Mesothelial cell of epicardium (in vitro differentiated cells): ENCODE data around the gene LRP5. TPM values are rescaled to one million over a fixed set of nuclear protein-coding genes. Genes with fewer than 3 reads are reported as not detected.

Experiments used
- DNase-seq, 2 experiments: peaks; one replicate each; pipeline ENCODE4 v3.0.0; 2021; ENCODE audit warnings: low spot score in 2 of 2; ENCODE audit not compliant: unreplicated experiment in 2 of 2
- H3K27ac Mint-ChIP-seq: 2 replicates; pipeline ENCODE4 v1.8.0; 2021; ENCODE audit warnings: mixed read lengths
- H3K27me3 Mint-ChIP-seq: 2 replicates; pipeline ENCODE4 v1.8.0; 2021; ENCODE audit warnings: low read depth, mixed read lengths
- H3K36me3 Mint-ChIP-seq: 2 replicates; pipeline ENCODE4 v1.8.0; 2021; ENCODE audit warnings: mixed read lengths
- H3K4me1 Mint-ChIP-seq: 2 replicates; pipeline ENCODE4 v1.8.0; 2021; ENCODE audit warnings: mixed read lengths
- H3K4me3 Mint-ChIP-seq: 2 replicates; pipeline ENCODE4 v1.8.0; 2021; ENCODE audit warnings: mild to moderate bottlenecking, moderate library complexity, mixed read lengths
- H3K9me3 Mint-ChIP-seq: 2 replicates; pipeline ENCODE4 v1.8.0; 2021; ENCODE audit warnings: mixed read lengths
- total RNA-seq: library from RNA; stranded (reverse); gene quantifications from 3 replicates; pipeline ENCODE4 v1.2.1, GENCODE V29; 2021
- TF ChIP-seq, protein P1 (sequence below): fragments of 200-600 bp; sonication (generic); IDR thresholded peaks from one replicate; pipeline ENCODE4 v1.5.0; 2021; ENCODE audit warnings: antibody characterized with exemption; ENCODE audit not compliant: unreplicated experiment

The LRP5 gene
- total RNA-seq, 1 donor from 2014 or later, result 72.5 TPM

GRCh38 chr11:68314203-68315170 is 2.1 kb downstream of the LRP5 start:
- Mint-ChIP-seq H3K27me3 (no peaks in the 10 kb centered on the region), H3K36me3 (no peaks in the 10 kb centered on the region), H3K9me3 (no peaks in the 10 kb centered on the region), H3K4me3 (peak overlapping the region; percentile 94), H3K4me1 (peaks cover 30% of the 10 kb centered on the region), H3K27ac (peak overlapping the region; percentile 96)
- TF ChIP-seq, protein P1, sequence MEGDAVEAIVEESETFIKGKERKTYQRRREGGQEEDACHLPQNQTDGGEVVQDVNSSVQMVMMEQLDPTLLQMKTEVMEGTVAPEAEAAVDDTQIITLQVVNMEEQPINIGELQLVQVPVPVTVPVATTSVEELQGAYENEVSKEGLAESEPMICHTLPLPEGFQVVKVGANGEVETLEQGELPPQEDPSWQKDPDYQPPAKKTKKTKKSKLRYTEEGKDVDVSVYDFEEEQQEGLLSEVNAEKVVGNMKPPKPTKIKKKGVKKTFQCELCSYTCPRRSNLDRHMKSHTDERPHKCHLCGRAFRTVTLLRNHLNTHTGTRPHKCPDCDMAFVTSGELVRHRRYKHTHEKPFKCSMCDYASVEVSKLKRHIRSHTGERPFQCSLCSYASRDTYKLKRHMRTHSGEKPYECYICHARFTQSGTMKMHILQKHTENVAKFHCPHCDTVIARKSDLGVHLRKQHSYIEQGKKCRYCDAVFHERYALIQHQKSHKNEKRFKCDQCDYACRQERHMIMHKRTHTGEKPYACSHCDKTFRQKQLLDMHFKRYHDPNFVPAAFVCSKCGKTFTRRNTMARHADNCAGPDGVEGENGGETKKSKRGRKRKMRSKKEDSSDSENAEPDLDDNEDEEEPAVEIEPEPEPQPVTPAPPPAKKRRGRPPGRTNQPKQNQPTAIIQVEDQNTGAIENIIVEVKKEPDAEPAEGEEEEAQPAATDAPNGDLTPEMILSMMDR, result no peak
- no peak for DNase-seq

DNA sequence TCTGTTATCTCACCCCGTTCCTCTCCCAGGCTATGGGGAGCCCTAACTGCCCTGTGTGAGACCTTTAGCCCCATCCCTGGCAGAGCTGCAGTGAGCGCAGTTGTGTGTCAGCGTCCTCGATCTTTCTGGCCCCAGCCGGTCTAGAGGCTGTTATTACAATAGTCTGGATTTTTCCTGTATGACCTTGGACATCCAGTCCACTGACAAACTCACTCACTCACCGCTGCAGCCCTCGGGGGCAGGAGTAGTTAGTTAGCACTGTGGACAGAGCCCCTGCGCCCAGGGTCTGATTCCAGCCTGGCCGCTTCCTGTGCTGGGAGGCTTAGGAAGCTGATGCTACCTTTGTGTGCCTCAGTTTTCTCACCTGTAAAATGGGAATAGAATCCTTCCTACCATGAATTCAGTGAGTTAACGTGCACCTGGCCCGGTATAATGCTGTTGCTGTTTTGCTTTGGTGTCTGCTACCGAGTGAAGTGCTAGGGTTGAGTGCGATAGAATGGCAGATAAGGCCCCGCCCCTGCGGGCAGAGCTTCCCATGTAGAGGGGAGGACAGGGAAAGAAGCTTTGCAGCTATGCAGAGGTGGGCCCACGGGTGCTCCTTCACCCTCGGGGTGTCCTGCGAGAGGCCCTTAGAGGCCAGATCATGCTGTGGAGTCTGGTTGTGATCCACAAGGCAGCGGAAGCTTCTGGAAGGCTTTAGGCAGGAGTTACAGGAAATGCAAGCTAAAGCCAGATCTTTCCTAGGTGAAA is 3.0 kb downstream of the LRP5 start:
- Mint-ChIP-seq H3K4me3 (peak overlapping the region; percentile 94), H3K36me3 (peaks cover 4% of the 10 kb centered on the region), H3K27me3 (no peaks in the 10 kb centered on the region), H3K9me3 (no peaks in the 10 kb centered on the region), H3K4me1 (peaks cover 30% of the 10 kb centered on the region), H3K27ac (peak overlapping the region; percentile 96)
- DNase-seq, result no peak
- TF ChIP-seq, protein P1, result no peak

DNA sequence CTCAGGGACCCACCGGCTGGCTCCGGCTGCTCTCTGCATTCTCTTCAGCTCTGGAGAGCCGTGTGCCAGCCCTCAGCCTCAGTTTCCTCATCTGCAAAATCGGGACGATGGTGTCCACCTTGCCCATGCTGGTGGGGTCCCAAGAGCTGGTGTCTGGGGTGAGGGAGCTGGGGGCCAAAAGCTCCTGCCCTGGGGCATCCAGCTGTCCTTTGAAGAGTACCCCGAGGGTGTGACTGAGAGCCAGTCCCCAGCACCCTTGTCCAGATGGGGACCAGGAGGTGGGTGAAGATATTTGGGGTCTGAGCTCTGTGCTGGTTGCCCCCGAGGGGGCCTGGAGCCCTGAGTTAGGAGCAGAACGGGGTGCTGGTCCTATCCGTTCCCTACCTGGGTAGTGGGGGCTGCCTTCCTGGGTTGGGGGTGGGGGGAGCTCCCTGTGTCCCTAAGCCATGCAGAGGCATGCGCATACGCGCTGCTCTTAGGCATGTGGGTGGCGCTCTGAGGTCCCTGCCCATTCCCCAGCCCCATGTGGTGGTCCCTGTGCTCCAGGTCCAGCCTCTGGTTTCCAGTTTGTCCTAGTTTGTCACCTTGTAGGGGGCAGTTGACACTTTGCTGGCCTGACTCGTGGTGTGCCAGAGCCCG is 4.9 kb downstream of the LRP5 start:
- DNase-seq, result no peak
- Mint-ChIP-seq H3K27ac (no peak overlapping the region), H3K36me3 (peaks cover 17% of the 10 kb centered on the region), H3K9me3 (peaks cover 6% of the 10 kb centered on the region), H3K4me3 (no peak overlapping the region), H3K4me1 (peaks cover 36% of the 10 kb centered on the region), H3K27me3 (no peaks in the 10 kb centered on the region)
- TF ChIP-seq, protein P1, result no peak

DNA sequence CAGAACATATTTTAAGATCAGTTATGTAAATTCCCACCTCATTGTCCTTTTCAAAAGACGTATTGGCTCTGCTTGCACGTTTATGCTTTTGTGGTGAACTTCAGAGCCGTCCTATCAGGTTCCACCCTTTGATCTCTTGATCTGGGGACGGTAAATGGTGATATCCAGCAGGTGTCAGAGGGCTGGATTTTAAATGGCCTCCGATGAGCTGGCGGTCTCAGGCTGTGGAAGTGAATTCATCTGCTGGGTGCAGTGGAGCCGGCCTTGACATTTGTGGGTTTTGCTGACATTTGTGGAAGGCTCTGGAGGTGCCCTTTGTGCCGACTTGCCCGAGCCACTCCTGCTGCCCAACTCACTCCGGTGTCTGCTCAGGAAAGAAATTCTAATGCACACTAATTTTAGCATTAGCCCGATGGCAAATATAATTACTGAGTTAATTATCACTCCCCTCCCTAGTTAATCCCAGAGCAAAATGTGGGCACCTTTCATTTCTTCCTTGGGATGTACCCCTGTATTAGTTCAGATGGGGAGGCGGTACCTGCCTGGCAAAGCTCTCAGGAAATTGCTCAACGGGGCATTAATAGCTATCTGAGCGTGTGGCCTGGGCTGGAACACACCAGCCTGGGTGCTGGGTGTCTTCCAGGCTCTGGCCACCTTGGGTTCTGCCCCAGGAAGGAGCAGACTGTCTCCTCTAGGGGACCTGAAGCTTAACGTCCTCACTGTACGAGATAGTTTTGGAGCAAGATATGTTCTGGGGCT is 9.1 kb downstream of the LRP5 start:
- no peak overlapping the region for H3K27ac Mint-ChIP-seq

More for the DNA sequence above, 9.1 kb downstream of the LRP5 start:
- Mint-ChIP-seq H3K36me3 (peaks cover 18% of the 10 kb centered on the region), H3K27me3 (no peaks in the 10 kb centered on the region), H3K4me3 (no peak overlapping the region), H3K4me1 (peaks cover 11% of the 10 kb centered on the region), H3K9me3 (peaks cover 6% of the 10 kb centered on the region)
- TF ChIP-seq, protein P1, result no peak
- DNase-seq, result no peak
